Measurements from ENCODE around the gene BRF1.

GRCh38 chr14:105223770-105224544 is 76.8 kb downstream of the BRF1 start:
- TF ChIP-seq YY1 (IDR thresholded peaks at IDR 0.05; ENCODE audit: low read depth) (no peak), USF1 (IDR thresholded peaks at IDR 0.05; ENCODE audit: borderline replicate concordance, low read depth) (no peak), CTCF (IDR thresholded peaks at IDR 0.05) (no peak), TAF1 (IDR thresholded peaks at IDR 0.05; ENCODE audit: borderline replicate concordance, low read depth, low read length) (no peak), EZH2phosphoT487 (IDR thresholded peaks at IDR 0.05; ENCODE audit: borderline replicate concordance, low read depth) (no peak), FOXM1 (IDR thresholded peaks at IDR 0.05; ENCODE audit: low read depth) (no peak), MAX (IDR thresholded peaks at IDR 0.05; ENCODE audit: low read depth) (no peak), SIN3A (IDR thresholded peaks at IDR 0.05; ENCODE audit: borderline replicate concordance, low read depth, low read length) (no peak), JUND (IDR thresholded peaks at IDR 0.05) (no peak), SMC3 (IDR thresholded peaks at IDR 0.05; ENCODE audit: low read depth, low read length) (no peak), TCF12 (IDR thresholded peaks at IDR 0.05) (no peak), REST (IDR thresholded peaks at IDR 0.05; ENCODE audit: low read depth, low read length) (no peak), NRF1 (IDR thresholded peaks at IDR 0.05; ENCODE audit: low read depth, low read length) (no peak)

Measured in SK-N-SH (cell line).